NCI-H524 (cell line): ENCODE data around the gene PAX5.
"Not testable (repeated sequence)": the region's sequence is repeated elsewhere in the genome, so short reads cannot be mapped to it uniquely, and the experiment has no call there.

Experiments used
- DNase-seq, 2 experiments: peaks; one replicate each; lab custom pipeline; 2025; lab: John Stamatoyannopoulos, UW

Gene PAX5

GRCh38 chr9:37033682-37034304 lies at the start of gene PAX5:
Gene PAX5, minus strand, starts transcription at chr9:37034268. Its CDS starts 237 bp downstream, at chr9:37034031.
- no peak for DNase-seq

- DNase-seq = no peak
Measured at GRCh38 chr9:37083654-37084053, 49.6 kb upstream of the PAX5 start.

GRCh38 chr9:37082214-37082765 lies 48.2 kb upstream of the PAX5 start:
- no peak for DNase-seq

- not testable (repeated sequence) for DNase-seq
Measured at GRCh38 chr9:37081507-37081906, 47.4 kb upstream of the PAX5 start.

- peak in 1 of 2 experiments; percentile 29 for DNase-seq
Measured at GRCh38 chr9:37080165-37080628, 46.1 kb upstream of the PAX5 start.

- peak; percentile 92 to 94 for DNase-seq
Measured at GRCh38 chr9:37079370-37080164, 45.5 kb upstream of the PAX5 start.

- not testable (repeated sequence) for DNase-seq
Measured at GRCh38 chr9:37074790-37075189, 40.7 kb upstream of the PAX5 start.

- no peak for DNase-seq
Measured at GRCh38 chr9:37066139-37066725, 32.2 kb upstream of the PAX5 start.

- no peak for DNase-seq
Measured at GRCh38 chr9:37062336-37062735, 28.3 kb upstream of the PAX5 start.

GRCh38 chr9:37061768-37062167 lies 27.7 kb upstream of the PAX5 start:
- no peak for DNase-seq

GRCh38 chr9:37060833-37061232 lies 26.8 kb upstream of the PAX5 start:
- no peak for DNase-seq

GRCh38 chr9:37056046-37056920 lies 22.2 kb upstream of the PAX5 start:
- DNase-seq = no peak

- not testable (repeated sequence) for DNase-seq
Measured at GRCh38 chr9:37054363-37054720, 20.3 kb upstream of the PAX5 start.

- DNase-seq = peak in 1 of 2 experiments; percentile 29
Measured at GRCh38 chr9:37053684-37054362, 19.8 kb upstream of the PAX5 start.

- DNase-seq = no peak
Measured at GRCh38 chr9:37046683-37047082, 12.6 kb upstream of the PAX5 start.

- peak in 1 of 2 experiments; percentile 38 for DNase-seq
Measured at GRCh38 chr9:37042421-37042820, 8.4 kb upstream of the PAX5 start.

GRCh38 chr9:37040508-37041127 lies 6.5 kb upstream of the PAX5 start:
- DNase-seq = no peak

GRCh38 chr9:37038943-37039464 lies 4.9 kb upstream of the PAX5 start:
- no peak for DNase-seq

- no peak for DNase-seq
Measured at GRCh38 chr9:37038302-37038942, 4.4 kb upstream of the PAX5 start.
